HAP-1 (cell line): ENCODE data around the gene FOXO1.
A peak's percentile ranks its signal among the peaks of the same experiment; 100 is the strongest.

ENCODE experiments used
- DNase-seq, 2 experiments: peaks; one replicate each; pipeline ENCODE4 v3.0.0-alpha.2; 2016 to 2020; ENCODE audit warnings: low spot score in 2 of 2
- H3K27me3 ChIP-seq: fragments of 250-450 bp; sonication (Bioruptor Pico); 2 replicates; pipeline ENCODE4 v1.5.1; 2020; ENCODE audit warnings: low read depth, mild to moderate bottlenecking, moderate library complexity
- H3K36me3 ChIP-seq: fragments of 250-450 bp; sonication (Bioruptor Pico); replicated peaks from 2 replicates; pipeline ENCODE4 v1.5.1; 2020; ENCODE audit warnings: mild to moderate bottlenecking
- H3K4me1 ChIP-seq: fragments of 250-450 bp; sonication (Bioruptor Pico); 2 replicates; pipeline ENCODE4 v1.5.1; 2020; ENCODE audit warnings: mild to moderate bottlenecking
- H3K4me3 ChIP-seq: fragments of 250-450 bp; sonication (Bioruptor Pico); 2 replicates; pipeline ENCODE4 v1.5.1; 2020; ENCODE audit warnings: mild to moderate bottlenecking, moderate library complexity
- H3K9me3 ChIP-seq: fragments of 250-450 bp; sonication (Bioruptor Pico); 2 replicates; pipeline ENCODE4 v1.5.1; 2020; ENCODE audit warnings: mild to moderate bottlenecking, moderate library complexity
- in situ Hi-C: fragments of 300-500 bp; cut with MboI; formaldehyde crosslinking; loops from 3 replicates; pipeline ENCODE4 v1.14.3; 2020; ENCODE audit warnings: low sequenced_read_pairs, inconsistent platforms, mixed read lengths

FOXO1 gene

GRCh38 chr13:40599747-40600146, 66.7 kb downstream of the FOXO1 start:
- Histone ChIP-seq H3K27me3 (no peaks in the 10 kb centered on the region), H3K36me3 (no peaks in the 10 kb centered on the region), H3K9me3 (no peaks in the 10 kb centered on the region; the same call in 1 of the 2 replicates), H3K4me3 (no peak overlapping the region), H3K4me1 (peaks cover 7% of the 10 kb centered on the region; the same call in 1 of the 2 replicates)
- in situ Hi-C loops, result no loop called here
- no peak for DNase-seq

- Histone ChIP-seq H3K27me3 (no peaks in the 10 kb centered on the region), H3K36me3 (no peaks in the 10 kb centered on the region), H3K9me3 (no peaks in the 10 kb centered on the region; the same call in 1 of the 2 replicates), H3K4me3 (no peak overlapping the region), H3K4me1 (peaks cover 7% of the 10 kb centered on the region; the same call in 1 of the 2 replicates)
- in situ Hi-C loops, result no loop called here
- no peak for DNase-seq
Observed at GRCh38 chr13:40599124-40599523, 67.3 kb downstream of the FOXO1 start.

- H3K36me3 ChIP-seq, result no peaks in the 10 kb centered on the region
- DNase-seq, result no peak
- H3K4me3 ChIP-seq, result no peak overlapping the region
- peaks cover 7% of the 10 kb centered on the region; the same call in 1 of the 2 replicates for H3K4me1 ChIP-seq
- in situ Hi-C loops, result no loop called here
- no peaks in the 10 kb centered on the region for H3K27me3 ChIP-seq
- H3K9me3 ChIP-seq, result no peaks in the 10 kb centered on the region; the same call in 1 of the 2 replicates
Observed at GRCh38 chr13:40598569-40598968, 67.9 kb downstream of the FOXO1 start.

- DNase-seq, result no peak
- Histone ChIP-seq H3K27me3 (no peaks in the 10 kb centered on the region), H3K9me3 (no peaks in the 10 kb centered on the region; the same call in 1 of the 2 replicates), H3K36me3 (no peaks in the 10 kb centered on the region), H3K4me3 (no peak overlapping the region), H3K4me1 (peaks cover 7% of the 10 kb centered on the region; the same call in 1 of the 2 replicates)
- in situ Hi-C loops, result no loop called here
Observed at GRCh38 chr13:40597735-40598365, 68.6 kb downstream of the FOXO1 start.

GRCh38 chr13:40596484-40596883, 70.0 kb downstream of the FOXO1 start:
- DNase-seq, result no peak
- no peaks in the 10 kb centered on the region; the same call in 1 of the 2 replicates for H3K9me3 ChIP-seq
- no peaks in the 10 kb centered on the region for H3K27me3 ChIP-seq
- no peaks in the 10 kb centered on the region for H3K36me3 ChIP-seq
- H3K4me1 ChIP-seq, result peaks cover 7% of the 10 kb centered on the region; the same call in 1 of the 2 replicates
- H3K4me3 ChIP-seq, result no peak overlapping the region
- in situ Hi-C loops, result no loop called here

GRCh38 chr13:40595693-40596092, 70.7 kb downstream of the FOXO1 start:
- H3K4me1 ChIP-seq, result peaks cover 7% of the 10 kb centered on the region
- DNase-seq, result no peak
- in situ Hi-C loops, result no loop called here

GRCh38 chr13:40592035-40592434, 74.4 kb downstream of the FOXO1 start:
- H3K4me3 ChIP-seq, result no peak overlapping the region

More at GRCh38 chr13:40595693-40596092, 70.7 kb downstream of the FOXO1 start:
- no peaks in the 10 kb centered on the region for H3K27me3 ChIP-seq
- H3K36me3 ChIP-seq, result no peaks in the 10 kb centered on the region
- no peak overlapping the region for H3K4me3 ChIP-seq
- H3K9me3 ChIP-seq, result no peaks in the 10 kb centered on the region

GRCh38 chr13:40591091-40591490, 75.3 kb downstream of the FOXO1 start:
- no peak overlapping the region for H3K4me3 ChIP-seq
- in situ Hi-C loops, result no loop called here

More at GRCh38 chr13:40592035-40592434, 74.4 kb downstream of the FOXO1 start:
- Histone ChIP-seq H3K4me1 (peaks cover 16% of the 10 kb centered on the region), H3K27me3 (no peaks in the 10 kb centered on the region), H3K9me3 (no peaks in the 10 kb centered on the region), H3K36me3 (no peaks in the 10 kb centered on the region)
- DNase-seq, result no peak
- in situ Hi-C loops, result no loop called here

GRCh38 chr13:40590112-40590862, 76.2 kb downstream of the FOXO1 start:
- Histone ChIP-seq H3K4me1 (peaks cover 13% of the 10 kb centered on the region), H3K36me3 (no peaks in the 10 kb centered on the region), H3K9me3 (no peaks in the 10 kb centered on the region), H3K4me3 (no peak overlapping the region), H3K27me3 (no peaks in the 10 kb centered on the region)
- in situ Hi-C loops, result no loop called here
- no peak for DNase-seq

More at GRCh38 chr13:40591091-40591490, 75.3 kb downstream of the FOXO1 start:
- DNase-seq, result no peak
- no peaks in the 10 kb centered on the region for H3K9me3 ChIP-seq
- H3K36me3 ChIP-seq, result no peaks in the 10 kb centered on the region
- peaks cover 16% of the 10 kb centered on the region for H3K4me1 ChIP-seq
- no peaks in the 10 kb centered on the region for H3K27me3 ChIP-seq

- H3K9me3 ChIP-seq, result no peaks in the 10 kb centered on the region
- in situ Hi-C loops, result no loop called here
- no peak overlapping the region for H3K4me3 ChIP-seq
- DNase-seq, result no peak
- peaks cover 9% of the 10 kb centered on the region for H3K4me1 ChIP-seq
- H3K36me3 ChIP-seq, result no peaks in the 10 kb centered on the region
- no peaks in the 10 kb centered on the region for H3K27me3 ChIP-seq
Observed at GRCh38 chr13:40589285-40590109, 76.9 kb downstream of the FOXO1 start.

GRCh38 chr13:40588101-40588500, 78.3 kb downstream of the FOXO1 start:
- no peak for DNase-seq
- in situ Hi-C loops, result no loop called here
- no peak overlapping the region for H3K4me3 ChIP-seq
- H3K9me3 ChIP-seq, result peaks cover 6% of the 10 kb centered on the region
- H3K4me1 ChIP-seq, result peaks cover 9% of the 10 kb centered on the region
- H3K27me3 ChIP-seq, result no peaks in the 10 kb centered on the region
- no peaks in the 10 kb centered on the region for H3K36me3 ChIP-seq

- Histone ChIP-seq H3K4me3 (no peak overlapping the region), H3K36me3 (no peaks in the 10 kb centered on the region), H3K4me1 (peaks cover 9% of the 10 kb centered on the region), H3K27me3 (no peaks in the 10 kb centered on the region), H3K9me3 (peaks cover 6% of the 10 kb centered on the region)
- no peak for DNase-seq
- in situ Hi-C loops, result no loop called here
Observed at GRCh38 chr13:40586886-40587565, 79.4 kb downstream of the FOXO1 start.

GRCh38 chr13:40585911-40586471, 80.5 kb downstream of the FOXO1 start:
- in situ Hi-C loops, result no loop called here
- no peaks in the 10 kb centered on the region for H3K27me3 ChIP-seq
- H3K4me3 ChIP-seq, result no peak overlapping the region
- peaks cover 6% of the 10 kb centered on the region for H3K9me3 ChIP-seq
- no peaks in the 10 kb centered on the region for H3K36me3 ChIP-seq
- H3K4me1 ChIP-seq, result peaks cover 9% of the 10 kb centered on the region
- DNase-seq, result peak in 1 of 2 experiments; percentile 22
